Thoracic aorta (tissue), 2 donors: ENCODE data around the gene DNAL1. TPM values are rescaled to one million over a fixed set of nuclear protein-coding genes. Genes with fewer than 3 reads are reported as not detected.

Source experiments
- ATAC-seq: fragments of 150-250 bp; one replicate; pipeline ENCODE4 v1.8.0; 2017; ENCODE audit warnings: low read depth; ENCODE audit not compliant: insufficient number of reproducible peaks, low FRiP score
- DNase-seq: peaks from one replicate; pipeline ENCODE4 v3.0.0-alpha.2; 2020; ENCODE audit warnings: low spot score
- H3K27ac ChIP-seq, 2 donors: fragments of 200-600 bp; sonication (generic); 1 replicate in 1 of 2; 2 replicates in 1 of 2; pipeline ENCODE4 v1.5.1; 2016; ENCODE audit warnings: mild to moderate bottlenecking in 2 of 2, moderate library complexity in 2 of 2
- H3K27me3 ChIP-seq: fragments of 200-600 bp; sonication (generic); replicated peaks from 2 replicates; pipeline ENCODE4 v1.6.0; 2016; ENCODE audit warnings: mild to moderate bottlenecking; ENCODE audit not compliant: insufficient read depth
- H3K36me3 ChIP-seq: fragments of 200-600 bp; sonication (generic); one replicate; pipeline ENCODE4 v1.5.1; 2016
- H3K4me1 ChIP-seq, 2 donors: fragments of 200-600 bp; sonication (generic); 1 replicate in 1 of 2; 2 replicates in 1 of 2; pipeline versions ENCODE4 v1.5.1 to v1.6.0; 2016; ENCODE audit warnings: low read depth in 2 of 2, mild to moderate bottlenecking in 1 of 2; ENCODE audit not compliant: control insufficient read depth in 1 of 2
- H3K4me3 ChIP-seq: fragments of 200-600 bp; sonication (generic); 2 replicates; pipeline ENCODE4 v1.5.1; 2016; ENCODE audit warnings: mild to moderate bottlenecking
- H3K9me3 ChIP-seq: fragments of 200-600 bp; sonication (generic); 2 replicates; pipeline ENCODE4 v1.5.1; 2016
- CTCF ChIP-seq: fragments of 200-600 bp; sonication (generic); IDR thresholded peaks from one replicate; pipeline ENCODE4 v1.5.1; 2019; ENCODE audit warnings: antibody characterized with exemption
- total RNA-seq, 2 donors: library from RNA; depleted of rRNA; stranded (reverse); fragments of >200 nt; gene quantifications; one replicate each; pipeline versions ENCODE4 v1.1.0 to v1.2.3, GENCODE V29; 2016

The DNAL1 gene
- total RNA-seq = 10 to 100 TPM; 13.0 to 20.7 TPM

GRCh38 chr14:73644531-73645247, at the start of gene DNAL1:
DNAL1 (plus strand) TSS chr14:73644986; CDS start chr14:73645040, 54 bp downstream.
- Histone ChIP-seq H3K27me3 (no peaks in the 10 kb centered on the region), H3K36me3 (no peaks in the 10 kb centered on the region), H3K27ac (peak within 1 kb of the TSS; percentile 79 to 91), H3K4me1 (peaks cover 9 to 20% of the 10 kb centered on the region in 2 donors), H3K9me3 (no peaks in the 10 kb centered on the region), H3K4me3 (peak within 1 kb of the TSS; percentile 85)
- peak; percentile 95 for ATAC-seq
- no peak for TF ChIP-seq CTCF
- peak; percentile 72 for DNase-seq

- no peak overlapping the region for H3K4me3 ChIP-seq
- no peak for DNase-seq
- H3K36me3 ChIP-seq = no peaks in the 10 kb centered on the region
- H3K27ac ChIP-seq = no peak overlapping the region
- no peaks in the 10 kb centered on the region for H3K9me3 ChIP-seq
- no peaks in the 10 kb centered on the region for H3K4me1 ChIP-seq
- no peaks in the 10 kb centered on the region for H3K27me3 ChIP-seq
- TF ChIP-seq CTCF = no peak
- ATAC-seq = no peak
Measured at GRCh38 chr14:73599499-73599898, 45.3 kb upstream of the DNAL1 start.

GRCh38 chr14:73602994-73603393, 41.8 kb upstream of the DNAL1 start:
- no peak for DNase-seq
- Histone ChIP-seq H3K9me3 (no peaks in the 10 kb centered on the region), H3K4me3 (no peak overlapping the region), H3K36me3 (no peaks in the 10 kb centered on the region), H3K27me3 (no peaks in the 10 kb centered on the region), H3K27ac (no peak overlapping the region), H3K4me1 (no peaks in the 10 kb centered on the region)
- ATAC-seq = no peak
- no peak for TF ChIP-seq CTCF

GRCh38 chr14:73606271-73606670, 38.5 kb upstream of the DNAL1 start:
- no peak for TF ChIP-seq CTCF
- H3K4me3 ChIP-seq = no peak overlapping the region
- no peak overlapping the region for H3K27ac ChIP-seq
- H3K36me3 ChIP-seq = no peaks in the 10 kb centered on the region
- no peaks in the 10 kb centered on the region for H3K4me1 ChIP-seq
- no peaks in the 10 kb centered on the region for H3K9me3 ChIP-seq
- DNase-seq = no peak
- no peak for ATAC-seq
- no peaks in the 10 kb centered on the region for H3K27me3 ChIP-seq

GRCh38 chr14:73607241-73607640, 37.5 kb upstream of the DNAL1 start:
- TF ChIP-seq CTCF = no peak
- H3K27me3 ChIP-seq = no peaks in the 10 kb centered on the region
- ATAC-seq (no peak), DNase-seq (no peak)
- no peaks in the 10 kb centered on the region for H3K36me3 ChIP-seq
- no peaks in the 10 kb centered on the region for H3K9me3 ChIP-seq
- no peak overlapping the region for H3K4me3 ChIP-seq
- peaks cover 0 to 4% of the 10 kb centered on the region in 2 donors for H3K4me1 ChIP-seq
- H3K27ac ChIP-seq = no peak overlapping the region
